OCI-LY3 (cell line): ENCODE data around the gene SMIM29.

Experiments
- EZH2phosphoT487 ChIP-seq: fragments of 200-600 bp; shearing (Covaris generic); IDR thresholded peaks from 2 replicates; pipeline ENCODE4 v1.6.1; 2018; ENCODE audit warnings: antibody characterized with exemption, mixed run types, low read depth
- TF ChIP-seq, protein P1 (sequence below): fragments of 200-600, 300-600 bp; sonication (generic); IDR thresholded peaks from 2 replicates; pipeline ENCODE4 v1.5.1; 2014; ENCODE audit warnings: antibody characterized with exemption, low read length, low read depth

DNA sequence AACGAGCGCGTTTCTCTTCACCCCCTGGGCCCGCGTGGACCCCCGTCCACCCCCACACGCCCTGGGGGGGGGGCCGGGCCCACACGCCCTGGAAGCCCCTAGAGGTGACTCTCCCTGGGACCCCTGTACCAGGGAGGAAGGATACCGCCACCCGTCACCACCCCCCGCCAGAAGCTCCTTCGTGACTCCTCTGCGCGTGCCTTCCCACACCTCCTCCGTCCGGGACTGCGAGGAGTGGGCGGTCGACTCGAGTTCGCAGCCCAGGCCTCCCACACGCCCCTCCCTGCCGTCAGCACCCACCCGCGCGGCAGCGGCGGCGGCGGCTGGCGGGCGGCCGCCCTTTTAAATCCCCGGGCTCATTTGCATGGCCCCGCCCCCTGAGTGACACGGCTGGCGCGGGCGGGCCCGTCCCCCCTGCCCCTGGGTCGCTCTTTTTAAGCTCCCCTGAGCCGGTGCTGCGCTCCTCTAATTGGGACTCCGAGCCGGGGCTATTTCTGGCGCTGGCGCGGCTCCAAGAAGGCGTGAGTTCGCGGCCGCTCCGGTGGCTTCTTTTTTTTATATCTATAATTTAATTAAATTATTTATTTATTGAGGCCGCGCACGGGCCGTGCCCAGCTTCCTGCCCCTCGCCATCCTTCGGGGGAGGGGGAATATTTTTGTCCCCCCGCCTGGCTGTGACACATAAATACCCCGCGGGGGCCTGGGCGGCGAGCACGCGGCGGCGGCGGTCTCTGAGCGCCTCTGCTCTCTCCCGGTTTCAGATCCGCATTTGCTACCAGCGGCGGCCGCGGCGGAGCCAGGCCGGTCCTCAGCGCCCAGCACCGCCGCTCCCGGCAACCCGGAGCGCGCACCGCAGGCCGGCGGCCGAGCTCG is 12.1 kb downstream of the SMIM29 start, which contains the start of gene HMGA1:
- TF ChIP-seq, protein P1, sequence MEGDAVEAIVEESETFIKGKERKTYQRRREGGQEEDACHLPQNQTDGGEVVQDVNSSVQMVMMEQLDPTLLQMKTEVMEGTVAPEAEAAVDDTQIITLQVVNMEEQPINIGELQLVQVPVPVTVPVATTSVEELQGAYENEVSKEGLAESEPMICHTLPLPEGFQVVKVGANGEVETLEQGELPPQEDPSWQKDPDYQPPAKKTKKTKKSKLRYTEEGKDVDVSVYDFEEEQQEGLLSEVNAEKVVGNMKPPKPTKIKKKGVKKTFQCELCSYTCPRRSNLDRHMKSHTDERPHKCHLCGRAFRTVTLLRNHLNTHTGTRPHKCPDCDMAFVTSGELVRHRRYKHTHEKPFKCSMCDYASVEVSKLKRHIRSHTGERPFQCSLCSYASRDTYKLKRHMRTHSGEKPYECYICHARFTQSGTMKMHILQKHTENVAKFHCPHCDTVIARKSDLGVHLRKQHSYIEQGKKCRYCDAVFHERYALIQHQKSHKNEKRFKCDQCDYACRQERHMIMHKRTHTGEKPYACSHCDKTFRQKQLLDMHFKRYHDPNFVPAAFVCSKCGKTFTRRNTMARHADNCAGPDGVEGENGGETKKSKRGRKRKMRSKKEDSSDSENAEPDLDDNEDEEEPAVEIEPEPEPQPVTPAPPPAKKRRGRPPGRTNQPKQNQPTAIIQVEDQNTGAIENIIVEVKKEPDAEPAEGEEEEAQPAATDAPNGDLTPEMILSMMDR: no peak
- no peak for TF ChIP-seq EZH2phosphoT487
